GM10266 (cell line): ENCODE results near the gene CLCN7.
"Not testable (repeated sequence)": the region's sequence is repeated elsewhere in the genome, so short reads cannot be mapped to it uniquely, and the experiment has no call there.

Experiments used
- DNase-seq: peaks from one replicate; pipeline ENCODE4 v3.0.0; 2012; ENCODE audit errors: extremely low spot score
- TF ChIP-seq, protein P1 (sequence below): IDR thresholded peaks from 2 replicates; pipeline ENCODE4 v1.5.1; 2012; ENCODE audit warnings: mild to moderate bottlenecking, low read depth; ENCODE audit not compliant: control insufficient read depth, insufficient read depth; ENCODE audit errors: missing control alignments

CLCN7 gene

GRCh38 chr16:1441391-1441829 is 33.4 kb downstream of the CLCN7 start:
- TF ChIP-seq, protein P1, sequence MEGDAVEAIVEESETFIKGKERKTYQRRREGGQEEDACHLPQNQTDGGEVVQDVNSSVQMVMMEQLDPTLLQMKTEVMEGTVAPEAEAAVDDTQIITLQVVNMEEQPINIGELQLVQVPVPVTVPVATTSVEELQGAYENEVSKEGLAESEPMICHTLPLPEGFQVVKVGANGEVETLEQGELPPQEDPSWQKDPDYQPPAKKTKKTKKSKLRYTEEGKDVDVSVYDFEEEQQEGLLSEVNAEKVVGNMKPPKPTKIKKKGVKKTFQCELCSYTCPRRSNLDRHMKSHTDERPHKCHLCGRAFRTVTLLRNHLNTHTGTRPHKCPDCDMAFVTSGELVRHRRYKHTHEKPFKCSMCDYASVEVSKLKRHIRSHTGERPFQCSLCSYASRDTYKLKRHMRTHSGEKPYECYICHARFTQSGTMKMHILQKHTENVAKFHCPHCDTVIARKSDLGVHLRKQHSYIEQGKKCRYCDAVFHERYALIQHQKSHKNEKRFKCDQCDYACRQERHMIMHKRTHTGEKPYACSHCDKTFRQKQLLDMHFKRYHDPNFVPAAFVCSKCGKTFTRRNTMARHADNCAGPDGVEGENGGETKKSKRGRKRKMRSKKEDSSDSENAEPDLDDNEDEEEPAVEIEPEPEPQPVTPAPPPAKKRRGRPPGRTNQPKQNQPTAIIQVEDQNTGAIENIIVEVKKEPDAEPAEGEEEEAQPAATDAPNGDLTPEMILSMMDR = no peak
- no peak for DNase-seq

DNA sequence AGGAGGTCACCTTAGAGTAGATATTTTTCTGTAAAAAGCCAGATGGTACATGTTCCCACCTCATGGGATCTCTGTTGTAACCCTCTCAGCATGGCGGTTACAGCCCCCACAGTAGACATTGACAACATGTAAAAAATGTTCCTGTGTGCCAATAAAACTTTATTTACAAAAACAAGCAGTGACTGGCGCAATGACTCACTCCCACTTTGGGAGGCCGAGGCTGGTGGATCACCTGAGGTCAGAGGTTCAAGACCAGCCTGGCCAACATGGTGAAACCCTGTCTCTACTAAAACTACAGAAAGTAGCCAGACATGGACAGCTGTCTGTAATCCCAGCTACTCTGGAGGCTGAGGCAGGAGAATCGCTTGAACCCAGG is 35.1 kb downstream of the CLCN7 start:
- DNase-seq = not testable (repeated sequence)

GRCh38 chr16:1439058-1439698 is 35.6 kb downstream of the CLCN7 start:
- TF ChIP-seq, protein P1 = no peak
- no peak for DNase-seq

DNA sequence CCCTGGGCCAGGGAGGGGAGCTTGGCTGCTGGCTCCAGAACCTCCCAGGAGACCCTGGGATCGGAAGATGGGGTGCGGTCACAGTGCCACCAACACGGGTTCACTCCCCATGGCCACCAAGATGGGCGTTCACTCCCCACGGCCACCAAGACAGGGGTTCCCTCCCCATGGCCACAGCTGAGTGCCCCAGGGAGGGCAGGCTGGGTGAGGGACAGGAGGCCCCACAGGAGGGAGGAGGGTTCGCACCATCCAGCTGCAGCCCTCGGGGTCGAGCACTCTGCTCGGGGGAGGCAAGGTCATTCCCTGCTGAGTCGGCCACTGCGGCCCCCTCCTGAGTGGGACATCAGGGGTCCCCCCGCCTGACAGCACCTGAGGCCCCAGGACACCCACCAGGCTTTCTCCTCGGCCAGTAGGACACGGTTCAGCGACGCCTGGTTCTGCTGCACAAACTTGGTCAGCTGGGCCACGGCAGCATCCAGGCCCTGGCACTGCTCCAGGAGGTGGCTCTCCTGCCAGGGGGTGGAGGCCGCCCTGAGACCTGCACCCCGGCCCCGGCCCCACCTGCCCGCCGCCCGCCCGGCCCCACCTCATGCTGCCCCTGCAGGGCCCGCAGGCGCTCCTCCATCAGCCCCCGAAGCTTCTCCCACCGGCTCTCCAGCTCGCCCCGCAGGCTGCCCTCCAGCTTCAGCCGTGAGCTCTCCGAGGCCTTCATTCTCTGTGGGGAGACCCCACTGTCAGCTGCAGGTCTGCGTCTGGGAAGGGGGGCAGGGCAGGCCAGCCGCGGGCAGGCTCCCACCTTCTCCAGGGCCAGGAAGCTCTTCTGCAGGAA is 36.4 kb downstream of the CLCN7 start:
- no peak for DNase-seq
- TF ChIP-seq, protein P1 = no peak

- TF ChIP-seq, protein P1 = no peak
- no peak for DNase-seq
Observed at GRCh38 chr16:1437606-1438005, 37.2 kb downstream of the CLCN7 start.

DNA sequence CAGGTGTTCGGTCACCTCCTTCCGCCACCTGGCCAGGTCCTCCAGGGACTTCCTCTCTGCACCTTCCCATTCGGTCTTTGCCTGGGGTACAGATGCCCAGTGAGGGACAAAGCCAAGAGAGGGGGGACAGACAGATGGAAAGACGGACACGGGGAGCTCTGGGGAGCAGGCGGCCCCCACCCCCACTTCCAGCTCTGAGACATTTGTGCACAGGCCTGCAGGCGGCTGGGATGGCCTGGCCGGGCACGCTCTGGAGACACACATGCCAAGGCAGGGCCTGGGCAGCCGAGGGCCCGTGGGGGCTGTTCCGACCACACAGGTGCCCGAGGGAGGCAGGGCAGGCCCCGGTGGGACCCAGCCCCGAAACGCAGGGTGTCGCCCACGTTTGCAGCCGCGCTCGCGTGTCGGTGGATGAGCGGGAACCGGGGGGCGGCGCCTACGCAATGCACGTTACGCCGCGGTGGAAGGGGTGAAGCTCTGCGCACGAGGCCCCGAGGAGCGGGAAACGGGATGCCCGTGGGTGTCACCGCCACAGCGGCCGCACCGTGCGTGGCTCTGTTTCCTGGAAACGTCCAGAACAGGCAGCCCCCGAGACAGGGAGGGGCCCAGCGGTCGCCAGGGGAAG is 38.0 kb downstream of the CLCN7 start:
- TF ChIP-seq, protein P1 = no peak
- DNase-seq = no peak

- TF ChIP-seq, protein P1 = no peak
- DNase-seq = no peak
Observed at GRCh38 chr16:1435921-1436697, 38.7 kb downstream of the CLCN7 start.
